Upper lobe of left lung (tissue), 4 donors: ENCODE data around the gene FBXW5.

Experiments used
- CTCF ChIP-seq, 6 experiments: fragments of 450-650 bp in 4 of 6; fragments of 200-600 bp in 2 of 6; sonication (generic) in 2 of 6; IDR thresholded peaks; one replicate each; pipeline ENCODE4 v1.5.1; 2016 to 2019; ENCODE audit warnings: antibody characterized with exemption in 6 of 6
- POLR2AphosphoS5 ChIP-seq, 2 donors: sonication (generic); formaldehyde crosslinking; IDR thresholded peaks; one replicate each; pipeline ENCODE4 v1.5.1; 2017; ENCODE audit warnings: antibody characterized with exemption in 2 of 2

GRCh38 chr9:136922540-136922939, 22.0 kb downstream of the FBXW5 start:
- no peak for TF ChIP-seq CTCF (IDR thresholded peaks at IDR 0.05)
- no peak for TF ChIP-seq POLR2AphosphoS5 (IDR thresholded peaks at IDR 0.05)
